GM13977 (cell line): Measurements from ENCODE around the gene LDLRAP1.
"Not testable (repeated sequence)": the region's sequence is repeated elsewhere in the genome, so short reads cannot be mapped to it uniquely, and the experiment has no call there.

ENCODE experiments used
- DNase-seq: peaks from one replicate; pipeline ENCODE4 v3.0.0; 2012; ENCODE audit warnings: low spot score
- CTCF ChIP-seq: IDR thresholded peaks from 2 replicates; pipeline ENCODE4 v1.5.1; 2012; ENCODE audit warnings: mild to moderate bottlenecking, control low read depth; ENCODE audit not compliant: insufficient read depth; ENCODE audit errors: extremely low read depth, missing control alignments
- in situ Hi-C: fragments of 300-500 bp; cut with MboI; formaldehyde crosslinking; loops from one replicate; pipeline ENCODE4 v1.12.0; 2022; ENCODE audit warnings: low sequenced_read_pairs, low pct_unique_long_range_greater_than_20kb, mixed read lengths, inconsistent platforms; ENCODE audit not compliant: unreplicated experiment

The LDLRAP1 gene

GRCh38 chr1:25590096-25590824, 46.9 kb downstream of the LDLRAP1 start:
- in situ Hi-C loops = no loop called here
- no peak for DNase-seq
- no peak for TF ChIP-seq CTCF

- no peak for TF ChIP-seq CTCF
- DNase-seq = no peak
- in situ Hi-C loops = no loop called here
These were observed 50.5 kb downstream of the LDLRAP1 start for GRCh38 chr1:25593861-25594260.

GRCh38 chr1:25594971-25595370, 51.6 kb downstream of the LDLRAP1 start:
- DNase-seq = no peak
- TF ChIP-seq CTCF = no peak
- in situ Hi-C loops = no loop called here

GRCh38 chr1:25596641-25597040, 53.2 kb downstream of the LDLRAP1 start:
- DNase-seq, in situ Hi-C loops: not testable (repeated sequence)

GRCh38 chr1:25598879-25599278, 55.5 kb downstream of the LDLRAP1 start:
- in situ Hi-C loops = no loop called here
- no peak for DNase-seq
- TF ChIP-seq CTCF = no peak

- in situ Hi-C loops = no loop called here
- DNase-seq = peak; percentile 64
- TF ChIP-seq CTCF = no peak
These were observed 56.7 kb downstream of the LDLRAP1 start for GRCh38 chr1:25599969-25600610.

GRCh38 chr1:25600971-25601699, 57.7 kb downstream of the LDLRAP1 start:
- DNase-seq, in situ Hi-C loops: not testable (repeated sequence)

- DNase-seq, in situ Hi-C loops: not testable (repeated sequence)
These were observed 60.6 kb downstream of the LDLRAP1 start for GRCh38 chr1:25603779-25604538.
